ENCODE data around the gene TMED1. TPM values are rescaled to one million over a fixed set of nuclear protein-coding genes. Genes with fewer than 3 reads are reported as not detected.

Gene TMED1
- total RNA-seq (2021; ENCODE audit: unreplicated experiment) (26.3 TPM), Bru-seq, nascent RNA (percentile 55 among the genes with signal in this experiment), BruChase-seq, experiment 1, labeled RNA remaining after a 6-hour chase (percentile 79 among the genes with signal in this experiment), BruChase-seq, experiment 2, labeled RNA remaining after a 2-hour chase (percentile 69 among the genes with signal in this experiment)
- 43.7 and 46.8 TPM in 2 replicates for polyA plus RNA-seq (2012)
- long read RNA-seq, transcript TMED1-201 (4 exons, 1,340 nt): major isoform, 35 of 53 reads
- long read RNA-seq, partial matches to known transcripts: 10 of 53 reads
- long read RNA-seq, other reads (novel, unspliced or antisense): 7 of 53 reads

- Histone ChIP-seq H3K36me3 (ENCODE audit: control insufficient read depth in 1 of 2, insufficient read depth in 2 of 2, low read length in 2 of 2) (peaks cover 4 to 9% of the 10 kb centered on the region in 2 experiments; a peak in 3 of 4 replicates), H3K9ac (ENCODE audit: low read length) (peak within 1 kb of the TSS; percentile 82), H3K79me2 (ENCODE audit: insufficient read depth, low read length) (no peaks in the 10 kb centered on the region), H2AFZ (ENCODE audit: low read depth, low read length, poor library complexity, severe bottlenecking) (no peak within 1 kb of the TSS), H3K4me1 (ENCODE audit: control insufficient read depth in 1 of 2, insufficient read depth in 2 of 2, low read length in 2 of 2) (peaks cover 10 to 22% of the 10 kb centered on the region in 2 experiments; a peak in 3 of 4 replicates), H3K27me3 (ENCODE audit: insufficient read depth, low read length) (no peaks in the 10 kb centered on the region), H3K27ac (ENCODE audit: low read depth, low read length) (peak within 1 kb of the TSS; percentile 94), H4K20me1 (ENCODE audit: insufficient read depth) (no peaks in the 10 kb centered on the region), H3K9me2 (ENCODE audit: insufficient read depth) (no peaks in the 10 kb centered on the region), H3K4me3 (replicated peaks in 1 of 2; ENCODE audit: low read depth in 1 of 2, low read length in 2 of 2) (peak within 1 kb of the TSS; percentile 72 to 83), H3K9me3 (ENCODE audit: control insufficient read depth in 1 of 2, insufficient read depth in 1 of 2, low read depth in 1 of 2, low read length in 2 of 2) (no peaks in the 10 kb centered on the region; a peak in 1 of 4 replicates), H3K4me2 (ENCODE audit: low read length) (peak within 1 kb of the TSS; percentile 87)
- ATAC-seq (peak; percentile 87), DNase-seq (ENCODE audit: low read depth, low spot score) (peak; percentile 99)
- ChIA-PET CTCF (interaction anchor here (0.6 to 2.7 kb wide), 16 partner anchors 9 to 610 kb away, joined by 3 to 52 read pairs (median 5); partner anchors contain the start of genes CARM1 and DNM2), RAD21 (ENCODE audit: low non-redundant PET in 1 of 2, low total read pairs in 2 of 2, uncharacterized antibody in 2 of 2, unreplicated experiment in 2 of 2) (interaction anchor here (1.2 to 1.5 kb wide), 3 partner anchors 28 to 118 kb away, joined by 3 to 5 read pairs (median 5); partner anchors contain the start of gene DNM2 (in 2 of the 2)), POLR2A (interaction anchor here (0.6 to 1.6 kb wide), 10 partner anchors 10 to 312 kb away, joined by 3 to 12 read pairs (median 3); partner anchors contain the start of gene DNM2)
- no TSS peak for BruUV-seq (replicated peaks)
- intact Hi-C loops (cut with micrococcal nuclease): loop anchor here (2.0 kb wide), 1 partner anchor 119 kb away; no protein-coding TSS in a partner anchor
- TF ChIP-seq ZNF274 (IDR thresholded peaks at IDR 0.05; ENCODE audit: low read depth, low read length) (no peak), CEBPB (IDR thresholded peaks at IDR 0.05; ENCODE audit: low read depth) (no peak), MAX (IDR thresholded peaks at IDR 0.05) (no peak), YY1 (IDR thresholded peaks at IDR 0.05; ENCODE audit: extremely low read depth, insufficient replicate concordance, low read depth, low read length) (no peak), SIN3A (IDR thresholded peaks at IDR 0.05; ENCODE audit: low read depth) (no peak), ATF3 (IDR thresholded peaks at IDR 0.05) (no peak), EGR1 (IDR thresholded peaks at IDR 0.05; ENCODE audit: low read depth) (peak; percentile 92), POLR2A (IDR thresholded peaks at IDR 0.05; ENCODE audit: borderline replicate concordance, extremely low read depth, insufficient read depth, insufficient read length) (no peak), REST (IDR thresholded peaks at IDR 0.05; ENCODE audit: low read depth) (no peak), CTCF (IDR thresholded peaks at IDR 0.05 in 2 of 3, conservative IDR thresholded peaks at IDR 0.05 in 1 of 3; ENCODE audit: borderline replicate concordance in 1 of 3, insufficient read depth in 1 of 3, low read depth in 2 of 3, low read length in 2 of 3) (peak in 2 of 3 experiments; percentile 25 to 32; a peak in 5 of 6 replicates), ELF1 (IDR thresholded peaks at IDR 0.05; ENCODE audit: borderline replicate concordance, low read depth) (no peak), JUND (IDR thresholded peaks at IDR 0.05) (no peak), ZBTB33 (IDR thresholded peaks at IDR 0.05; ENCODE audit: extremely low read depth, insufficient replicate concordance, low read length) (peak; percentile 3), POLR2AphosphoS5 (IDR thresholded peaks at IDR 0.05; ENCODE audit: low read depth, low read length) (peak; percentile 13), EZH2 (IDR thresholded peaks at IDR 0.05) (no peak), FOSL1 (IDR thresholded peaks at IDR 0.05; ENCODE audit: low read depth) (no peak)
Measured at GRCh38 chr19:10835754-10836478, at the start of gene TMED1. TMED1 (minus strand) TSS chr19:10836212; CDS start chr19:10836191, 21 bp downstream.
